ENCODE results near the gene ITGA2B. TPM values are rescaled to one million over a fixed set of nuclear protein-coding genes. Genes with fewer than 3 reads are reported as not detected.

The ITGA2B gene
- total RNA-seq, 4 donors from 2014 or later, result 1.5 to 3.0 (median 2.8) TPM

- no peak for DNase-seq (ENCODE audit: low spot score in 2 of 2)
- H3K27me3 ChIP-seq, result no peaks in the 10 kb centered on the region
- WGBS, 2 donors, result 87 to 91% methylated on average over 3 of the region's 3 CpGs
- peaks cover 0 to 69% (median 0%) of the 10 kb centered on the region in 3 donors for H3K36me3 ChIP-seq
- no peak overlapping the region for H3K27ac ChIP-seq
- H3K4me3 ChIP-seq, result no peak overlapping the region
- H3K4me1 ChIP-seq, result peaks cover 0 to 5% (median 0%) of the 10 kb centered on the region in 4 donors
- H3K9me3 ChIP-seq, result no peaks in the 10 kb centered on the region
- TF ChIP-seq EP300 (IDR thresholded peaks at IDR 0.05), result no peak
- no peak for TF ChIP-seq POLR2A (IDR thresholded peaks at IDR 0.05)
- TF ChIP-seq CTCF (IDR thresholded peaks at IDR 0.05), result no peak
Observed at GRCh38 chr17:44424828-44425461, 35.5 kb upstream of the ITGA2B start.

GRCh38 chr17:44417553-44417952 is 28.1 kb upstream of the ITGA2B start:
- Histone ChIP-seq H3K27me3 (no peaks in the 10 kb centered on the region), H3K27ac (no peak overlapping the region), H3K4me3 (no peak overlapping the region), H3K36me3 (peaks cover 0 to 79% (median 0%) of the 10 kb centered on the region in 3 donors), H3K9me3 (no peaks in the 10 kb centered on the region), H3K4me1 (peaks cover 0 to 5% (median 0%) of the 10 kb centered on the region in 4 donors)
- DNase-seq (ENCODE audit: low spot score in 2 of 2), result no peak
- TF ChIP-seq POLR2A (IDR thresholded peaks at IDR 0.05) (no peak), CTCF (IDR thresholded peaks at IDR 0.05) (no peak), EP300 (IDR thresholded peaks at IDR 0.05) (no peak)
- 85 to 93% methylated on average over 2 of the region's 2 CpGs for WGBS, 2 donors

GRCh38 chr17:44416558-44417289 is 27.3 kb upstream of the ITGA2B start:
- Histone ChIP-seq H3K9me3 (no peaks in the 10 kb centered on the region), H3K36me3 (peaks cover 0 to 77% (median 0%) of the 10 kb centered on the region in 3 donors), H3K4me1 (peaks cover 0 to 5% (median 0%) of the 10 kb centered on the region in 4 donors), H3K27ac (no peak overlapping the region), H3K4me3 (no peak overlapping the region), H3K27me3 (no peaks in the 10 kb centered on the region)
- no peak for DNase-seq (ENCODE audit: low spot score in 2 of 2)
- no peak for TF ChIP-seq CTCF (IDR thresholded peaks at IDR 0.05)
- TF ChIP-seq EP300 (IDR thresholded peaks at IDR 0.05), result no peak
- 97 to 98% methylated on average over 2 of the region's 2 CpGs for WGBS, 2 donors

- no peak for TF ChIP-seq EP300 (IDR thresholded peaks at IDR 0.05)
- no peak for TF ChIP-seq POLR2A (IDR thresholded peaks at IDR 0.05)
- TF ChIP-seq CTCF (IDR thresholded peaks at IDR 0.05), result no peak
Observed at GRCh38 chr17:44414394-44415155, 25.1 kb upstream of the ITGA2B start.

More at GRCh38 chr17:44414394-44415155, 25.1 kb upstream of the ITGA2B start:
- H3K27ac ChIP-seq, result no peak overlapping the region
- no peaks in the 10 kb centered on the region for H3K27me3 ChIP-seq
- H3K4me1 ChIP-seq, result no peaks in the 10 kb centered on the region
- peaks cover 0 to 65% (median 0%) of the 10 kb centered on the region in 3 donors for H3K36me3 ChIP-seq
- H3K4me3 ChIP-seq, result no peak overlapping the region
- DNase-seq (ENCODE audit: low spot score in 2 of 2), result no peak
- WGBS, 2 donors, result 97 to 100% methylated on average over 1 of the region's 1 CpG
- H3K9me3 ChIP-seq, result no peaks in the 10 kb centered on the region

All from tibial nerve (tissue), 4 donors.